GM23338 (cell line): Measurements from ENCODE around the gene GBF1. TPM values are rescaled to one million over a fixed set of nuclear protein-coding genes. Genes with fewer than 3 reads are reported as not detected.

Experiments used
- ATAC-seq: fragments of 200-7000 bp; cut with Tn5 transposase; 3 replicates; pipeline ENCODE4 v1.9.1; 2020
- DNase-seq: peaks from one replicate; pipeline ENCODE4 v3.0.0-alpha.2; 2015; ENCODE audit warnings: low spot score
- H2AFZ ChIP-seq: fragments of 200-600 bp; sonication (generic); 2 replicates; pipeline ENCODE4 v1.8.0; 2016; ENCODE audit warnings: antibody characterized with exemption, mild to moderate bottlenecking, moderate library complexity
- H3F3A ChIP-seq: fragments of 200-600 bp; sonication (generic); replicated peaks from 2 replicates; pipeline ENCODE4 v1.8.0; 2017; ENCODE audit warnings: antibody characterized with exemption, mixed run types, low read depth
- H3K27ac ChIP-seq: fragments of 200-600 bp; sonication (generic); 2 replicates; pipeline ENCODE4 v1.6.1; 2016; ENCODE audit warnings: low read depth
- H3K27me3 ChIP-seq: fragments of 200-600 bp; sonication (generic); 2 replicates; pipeline ENCODE4 v1.8.0; 2016; ENCODE audit warnings: mild to moderate bottlenecking, mixed run types, moderate library complexity; ENCODE audit not compliant: insufficient read depth
- H3K36me3 ChIP-seq: fragments of 200-600 bp; sonication (generic); 2 replicates; pipeline ENCODE4 v1.8.0; 2016; ENCODE audit warnings: mild to moderate bottlenecking; ENCODE audit not compliant: insufficient read depth
- H3K4me1 ChIP-seq: fragments of 200-600 bp; sonication (generic); 2 replicates; pipeline ENCODE4 v1.8.0; 2016; ENCODE audit warnings: mild to moderate bottlenecking, moderate library complexity; ENCODE audit not compliant: insufficient read depth
- H3K4me2 ChIP-seq: fragments of 200-600 bp; sonication (generic); 2 replicates; pipeline ENCODE4 v1.7.1; 2017; ENCODE audit warnings: mixed run types
- H3K4me3 ChIP-seq: fragments of 200-600 bp; sonication (generic); 2 replicates; pipeline ENCODE4 v1.6.1; 2016; ENCODE audit warnings: mixed run types
- H3K79me2 ChIP-seq: fragments of 200-600 bp; sonication (generic); replicated peaks from 2 replicates; pipeline ENCODE4 v1.8.0; 2017; ENCODE audit warnings: mild to moderate bottlenecking; ENCODE audit not compliant: insufficient read depth
- H3K9me2 ChIP-seq: fragments of 200-600 bp; sonication (generic); 2 replicates; pipeline ENCODE4 v1.8.0; 2017; ENCODE audit not compliant: insufficient read depth
- H4K20me1 ChIP-seq: fragments of 200-600 bp; sonication (generic); replicated peaks from 2 replicates; pipeline ENCODE4 v1.8.0; 2017; ENCODE audit warnings: mild to moderate bottlenecking; ENCODE audit not compliant: insufficient read depth
- H3K27ac Mint-ChIP-seq: 2 replicates; pipeline ENCODE4 v1.8.0; 2020; ENCODE audit warnings: inconsistent platforms, mild to moderate bottlenecking, moderate library complexity, mixed read lengths
- H3K27me3 Mint-ChIP-seq: 3 replicates; pipeline ENCODE4 v1.8.0; 2022; ENCODE audit warnings: low read depth, mild to moderate bottlenecking, moderate library complexity, mixed read lengths, inconsistent platforms; ENCODE audit not compliant: insufficient read depth, poor library complexity
- H3K36me3 Mint-ChIP-seq: 3 replicates; pipeline ENCODE4 v1.8.0; 2021; ENCODE audit warnings: low read depth, mild to moderate bottlenecking, inconsistent platforms, moderate library complexity, mixed read lengths
- H3K4me1 Mint-ChIP-seq: 3 replicates; pipeline ENCODE4 v1.8.0; 2020; ENCODE audit warnings: mild to moderate bottlenecking, inconsistent platforms, mixed read lengths
- H3K4me3 Mint-ChIP-seq: 3 replicates; pipeline ENCODE4 v1.8.0; 2021; ENCODE audit warnings: moderate library complexity, mild to moderate bottlenecking, inconsistent platforms, mixed read lengths
- H3K9me3 Mint-ChIP-seq: 3 replicates; pipeline ENCODE4 v1.8.0; 2020; ENCODE audit warnings: moderate library complexity, mild to moderate bottlenecking, inconsistent platforms, mixed read lengths
- EZH2 ChIP-seq: fragments of 200-600 bp; sonication (generic); IDR thresholded peaks from one replicate; pipeline ENCODE4 v1.8.0; 2017; ENCODE audit warnings: antibody characterized with exemption, mild to moderate bottlenecking, low read depth; ENCODE audit not compliant: unreplicated experiment
- NANOG ChIP-seq: IDR thresholded peaks from 2 replicates; pipeline ENCODE4 v1.6.1; 2016; ENCODE audit warnings: antibody characterized with exemption, borderline replicate concordance
- POLR2AphosphoS5 ChIP-seq: IDR thresholded peaks from 2 replicates; pipeline ENCODE4 v1.6.1; 2016; ENCODE audit warnings: antibody characterized with exemption, low read depth
- STAT1 ChIP-seq: IDR thresholded peaks from one replicate; pipeline ENCODE4 v1.6.1; 2016; ENCODE audit warnings: antibody characterized with exemption; ENCODE audit not compliant: unreplicated experiment
- ZNF331 ChIP-seq: fragments of 250-450 bp; sonication (Bioruptor Pico); IDR thresholded peaks from 2 replicates; pipeline ENCODE4 v1.5.0; 2020; ENCODE audit warnings: low read depth, mild to moderate bottlenecking, moderate library complexity
- polyA plus RNA-seq: library from polyadenylated mRNA; unstranded; fragments of >200 nt; fragmentation: Nextera tagmentation; extraction: Ambion mirVana; gene quantifications from 2 replicates; pipeline ENCODE4 v1.2.1, GENCODE V29; 2016
- total RNA-seq: library from RNA; depleted of rRNA; stranded (reverse); fragments of >200 nt; shearing (Covaris generic); gene quantifications from 2 replicates; pipeline ENCODE4 v1.2.3, GENCODE V29; 2014
- TF ChIP-seq, protein P1 (sequence below): IDR thresholded peaks from one replicate; pipeline ENCODE4 v1.6.1; 2018; ENCODE audit warnings: antibody characterized with exemption; ENCODE audit not compliant: unreplicated experiment

Gene GBF1
- total and polyA plus RNA-seq, 2 experiments from 2014 or later: 6.5 to 27.2 TPM

DNA sequence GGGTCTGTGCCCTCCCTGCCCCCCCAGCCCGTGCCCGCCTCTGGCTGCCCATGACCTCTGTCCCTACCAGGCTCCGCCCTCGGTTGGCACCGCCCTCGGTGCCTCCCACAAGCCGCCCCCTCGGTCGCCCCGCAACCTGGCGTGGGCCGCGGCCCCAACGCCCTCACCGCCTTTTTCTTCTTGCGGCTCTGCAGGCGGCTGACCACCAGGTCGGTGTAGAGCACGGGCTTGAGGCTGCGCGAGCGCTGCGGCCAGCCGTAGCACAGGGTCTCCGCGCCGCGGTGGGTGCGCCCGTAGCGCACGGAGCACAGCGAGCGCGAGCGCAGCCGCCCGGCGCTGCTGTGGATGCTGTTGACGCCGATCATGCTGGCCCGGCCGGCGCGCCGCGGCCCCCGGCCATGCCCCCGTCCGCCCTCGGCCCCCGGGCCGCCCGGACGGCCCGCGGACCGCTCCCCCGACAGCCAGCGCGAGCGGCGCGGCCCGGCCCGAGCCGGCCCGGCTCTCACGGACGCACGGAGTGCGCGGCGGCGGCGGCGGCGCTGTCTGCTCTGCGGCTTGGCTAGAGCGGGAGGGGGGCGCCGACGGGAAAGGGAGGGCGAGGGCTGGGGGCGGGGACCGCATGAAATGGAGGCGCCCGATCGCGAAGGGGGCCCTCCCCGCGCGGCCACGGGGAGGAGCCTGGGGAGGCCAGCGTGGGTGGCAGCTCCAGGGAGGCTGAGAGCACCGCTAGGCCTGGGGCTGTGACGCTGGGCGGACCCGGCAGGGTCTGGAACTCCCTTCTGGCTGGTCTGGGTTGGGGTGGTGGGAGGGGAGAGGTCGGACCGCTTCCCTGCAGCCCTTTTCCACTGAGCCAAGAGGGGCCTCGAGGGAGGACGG lies 163.6 kb downstream of the GBF1 start:
- Mint-ChIP-seq H3K4me3 (peak overlapping the region; percentile 62), H3K9me3 (no peaks in the 10 kb centered on the region), H3K36me3 (peaks cover 2% of the 10 kb centered on the region; the same call in 1 of the 3 replicates), H3K4me1 (peaks cover 31% of the 10 kb centered on the region), H3K27me3 (peaks cover 56% of the 10 kb centered on the region), H3K27ac (no peak overlapping the region)
- peaks cover 16% of the 10 kb centered on the region for H3K4me1 ChIP-seq
- H3K4me2 ChIP-seq: peak overlapping the region; percentile 98
- peaks cover 53% of the 10 kb centered on the region for H3K27me3 ChIP-seq
- no peaks in the 10 kb centered on the region for H4K20me1 ChIP-seq
- DNase-seq (peak; percentile 64), ATAC-seq (peak; percentile 28)
- peaks cover 7% of the 10 kb centered on the region for H3F3A ChIP-seq
- no peaks in the 10 kb centered on the region for H3K9me2 ChIP-seq
- H3K36me3 ChIP-seq: no peaks in the 10 kb centered on the region
- no peak overlapping the region for H2AFZ ChIP-seq
- TF ChIP-seq EZH2: peak; percentile 53
- no peak for TF ChIP-seq NANOG
- no peak overlapping the region for H3K27ac ChIP-seq
- H3K79me2 ChIP-seq: no peaks in the 10 kb centered on the region
- H3K4me3 ChIP-seq: peak overlapping the region; percentile 75

DNA sequence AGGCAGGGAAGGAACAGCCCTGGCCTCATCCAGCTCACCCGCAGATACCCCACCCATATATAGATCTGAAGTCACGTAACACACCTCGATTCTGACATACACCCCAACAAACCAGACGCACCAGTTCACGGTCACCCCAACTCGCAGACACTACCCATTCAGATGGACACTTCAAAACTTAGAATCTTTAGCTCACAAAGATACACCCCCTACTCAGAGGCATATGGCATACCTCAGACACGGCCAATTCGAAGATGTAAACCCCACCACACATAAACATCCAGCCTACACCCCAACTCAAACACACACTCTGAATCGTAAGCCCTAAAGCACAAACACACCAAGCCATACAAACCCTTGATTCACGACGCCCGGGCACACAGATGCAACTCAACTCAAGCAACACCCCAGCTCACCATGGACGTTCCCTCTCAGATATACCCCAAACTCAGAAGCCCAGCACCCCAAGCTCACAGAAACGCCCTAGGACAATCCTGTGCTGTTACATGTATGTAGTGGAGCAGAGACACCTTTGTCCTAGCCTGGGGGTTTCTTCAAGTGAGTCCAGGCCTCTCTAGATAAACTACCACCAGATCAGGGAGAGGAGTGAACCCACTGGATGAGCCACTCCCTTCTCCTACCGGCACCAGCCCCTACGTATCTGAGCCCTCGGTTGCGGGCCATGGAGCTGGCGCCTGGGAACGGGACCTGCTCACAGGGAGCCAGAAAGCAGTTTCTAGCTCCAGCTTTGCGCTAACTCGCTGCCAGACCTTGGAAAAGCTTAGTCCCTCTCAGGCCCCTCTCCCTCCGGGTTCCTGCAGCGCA lies 164.5 kb downstream of the GBF1 start:
- H3K27ac ChIP-seq: no peak overlapping the region
- DNase-seq: peak; percentile 64
- H3K79me2 ChIP-seq: no peaks in the 10 kb centered on the region

DNA sequence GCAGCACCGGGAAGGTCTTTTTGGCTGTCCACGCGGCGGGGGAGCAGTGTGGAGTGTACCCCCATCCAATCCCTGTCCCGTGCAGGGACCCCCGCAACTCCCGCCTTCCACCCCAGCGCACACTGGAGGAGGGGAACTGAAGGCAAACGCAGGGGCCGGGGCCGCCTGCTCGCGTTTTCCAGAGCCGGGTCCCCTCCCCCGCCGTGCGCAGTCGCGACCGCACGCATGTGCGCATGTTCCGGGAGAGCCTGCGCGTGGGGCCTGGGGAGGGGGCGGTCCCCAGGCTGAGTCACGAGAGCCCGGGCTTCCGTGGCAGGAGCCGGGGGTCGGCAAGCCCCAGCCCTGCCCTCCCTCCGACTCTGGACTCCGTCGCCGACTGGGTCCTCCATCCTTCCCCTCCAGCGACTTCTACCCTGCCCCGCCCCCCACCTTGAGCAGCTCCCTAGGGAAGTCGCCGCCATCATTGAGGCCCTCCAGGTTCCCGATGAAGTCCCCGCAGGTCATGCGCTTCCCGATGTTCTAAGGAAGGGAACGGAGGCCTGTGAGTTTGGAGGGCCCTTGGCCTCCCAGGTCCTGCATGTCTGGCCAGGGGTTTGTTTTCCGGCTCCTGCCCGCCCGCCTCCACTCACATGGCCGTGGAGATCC lies 165.2 kb downstream of the GBF1 start:
- H3K4me1 ChIP-seq: peaks cover 16% of the 10 kb centered on the region
- no peaks in the 10 kb centered on the region for H3K36me3 ChIP-seq
- H3K27ac ChIP-seq: no peak overlapping the region
- Mint-ChIP-seq H3K4me3 (peak overlapping the region; percentile 61), H3K27me3 (peaks cover 56% of the 10 kb centered on the region), H3K4me1 (peaks cover 31% of the 10 kb centered on the region), H3K27ac (no peak overlapping the region), H3K9me3 (no peaks in the 10 kb centered on the region), H3K36me3 (peaks cover 2% of the 10 kb centered on the region; the same call in 1 of the 3 replicates)
- H3K9me2 ChIP-seq: no peaks in the 10 kb centered on the region
- H3K4me3 ChIP-seq: peak overlapping the region; percentile 75
- H3K79me2 ChIP-seq: no peaks in the 10 kb centered on the region
- H3K27me3 ChIP-seq: peaks cover 53% of the 10 kb centered on the region
- H4K20me1 ChIP-seq: no peaks in the 10 kb centered on the region
- DNase-seq: peak; percentile 80
- peak overlapping the region; percentile 98 for H3K4me2 ChIP-seq
- peaks cover 7% of the 10 kb centered on the region for H3F3A ChIP-seq
- TF ChIP-seq POLR2AphosphoS5 (peak; percentile 62), STAT1 (no peak)
- TF ChIP-seq, protein P1, sequence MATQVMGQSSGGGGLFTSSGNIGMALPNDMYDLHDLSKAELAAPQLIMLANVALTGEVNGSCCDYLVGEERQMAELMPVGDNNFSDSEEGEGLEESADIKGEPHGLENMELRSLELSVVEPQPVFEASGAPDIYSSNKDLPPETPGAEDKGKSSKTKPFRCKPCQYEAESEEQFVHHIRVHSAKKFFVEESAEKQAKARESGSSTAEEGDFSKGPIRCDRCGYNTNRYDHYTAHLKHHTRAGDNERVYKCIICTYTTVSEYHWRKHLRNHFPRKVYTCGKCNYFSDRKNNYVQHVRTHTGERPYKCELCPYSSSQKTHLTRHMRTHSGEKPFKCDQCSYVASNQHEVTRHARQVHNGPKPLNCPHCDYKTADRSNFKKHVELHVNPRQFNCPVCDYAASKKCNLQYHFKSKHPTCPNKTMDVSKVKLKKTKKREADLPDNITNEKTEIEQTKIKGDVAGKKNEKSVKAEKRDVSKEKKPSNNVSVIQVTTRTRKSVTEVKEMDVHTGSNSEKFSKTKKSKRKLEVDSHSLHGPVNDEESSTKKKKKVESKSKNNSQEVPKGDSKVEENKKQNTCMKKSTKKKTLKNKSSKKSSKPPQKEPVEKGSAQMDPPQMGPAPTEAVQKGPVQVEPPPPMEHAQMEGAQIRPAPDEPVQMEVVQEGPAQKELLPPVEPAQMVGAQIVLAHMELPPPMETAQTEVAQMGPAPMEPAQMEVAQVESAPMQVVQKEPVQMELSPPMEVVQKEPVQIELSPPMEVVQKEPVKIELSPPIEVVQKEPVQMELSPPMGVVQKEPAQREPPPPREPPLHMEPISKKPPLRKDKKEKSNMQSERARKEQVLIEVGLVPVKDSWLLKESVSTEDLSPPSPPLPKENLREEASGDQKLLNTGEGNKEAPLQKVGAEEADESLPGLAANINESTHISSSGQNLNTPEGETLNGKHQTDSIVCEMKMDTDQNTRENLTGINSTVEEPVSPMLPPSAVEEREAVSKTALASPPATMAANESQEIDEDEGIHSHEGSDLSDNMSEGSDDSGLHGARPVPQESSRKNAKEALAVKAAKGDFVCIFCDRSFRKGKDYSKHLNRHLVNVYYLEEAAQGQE: peak; percentile 17
- peak overlapping the region; percentile 94 for H2AFZ ChIP-seq
- peak; percentile 39 for ATAC-seq

More for the DNA sequence above, 164.5 kb downstream of the GBF1 start:
- Histone ChIP-seq H3K27me3 (peaks cover 53% of the 10 kb centered on the region), H3K36me3 (no peaks in the 10 kb centered on the region), H3K4me2 (peak overlapping the region; percentile 98), H3F3A (peaks cover 7% of the 10 kb centered on the region), H3K4me1 (peaks cover 16% of the 10 kb centered on the region), H3K4me3 (peak overlapping the region; percentile 75), H2AFZ (peak overlapping the region; percentile 94), H4K20me1 (no peaks in the 10 kb centered on the region), H3K9me2 (no peaks in the 10 kb centered on the region)
- peaks cover 31% of the 10 kb centered on the region for H3K4me1 Mint-ChIP-seq
- peak; percentile 29 for ATAC-seq
- H3K9me3 Mint-ChIP-seq: no peaks in the 10 kb centered on the region
- H3K27ac Mint-ChIP-seq: no peak overlapping the region
- H3K4me3 Mint-ChIP-seq: peak overlapping the region; percentile 61
- peaks cover 2% of the 10 kb centered on the region; the same call in 1 of the 3 replicates for H3K36me3 Mint-ChIP-seq
- peaks cover 56% of the 10 kb centered on the region for H3K27me3 Mint-ChIP-seq
- TF ChIP-seq ZNF331 (CRISPR knock-in tag): no peak
- peak; percentile 75 for TF ChIP-seq EZH2
